GM21528 (cell line): ENCODE measurements around the gene TNRC18.
"Not testable (repeated sequence)": the region's sequence is repeated elsewhere in the genome, so short reads cannot be mapped to it uniquely, and the experiment has no call there.

Experiments used
- ATAC-seq: cut with Tn5 transposase; IDR thresholded peaks from one replicate; pipeline ENCODE4 v1.9.1; 2021; ENCODE audit warnings: mild to moderate bottlenecking, moderate library complexity; ENCODE audit not compliant: unreplicated experiment, low FRiP score

The TNRC18 gene

DNA sequence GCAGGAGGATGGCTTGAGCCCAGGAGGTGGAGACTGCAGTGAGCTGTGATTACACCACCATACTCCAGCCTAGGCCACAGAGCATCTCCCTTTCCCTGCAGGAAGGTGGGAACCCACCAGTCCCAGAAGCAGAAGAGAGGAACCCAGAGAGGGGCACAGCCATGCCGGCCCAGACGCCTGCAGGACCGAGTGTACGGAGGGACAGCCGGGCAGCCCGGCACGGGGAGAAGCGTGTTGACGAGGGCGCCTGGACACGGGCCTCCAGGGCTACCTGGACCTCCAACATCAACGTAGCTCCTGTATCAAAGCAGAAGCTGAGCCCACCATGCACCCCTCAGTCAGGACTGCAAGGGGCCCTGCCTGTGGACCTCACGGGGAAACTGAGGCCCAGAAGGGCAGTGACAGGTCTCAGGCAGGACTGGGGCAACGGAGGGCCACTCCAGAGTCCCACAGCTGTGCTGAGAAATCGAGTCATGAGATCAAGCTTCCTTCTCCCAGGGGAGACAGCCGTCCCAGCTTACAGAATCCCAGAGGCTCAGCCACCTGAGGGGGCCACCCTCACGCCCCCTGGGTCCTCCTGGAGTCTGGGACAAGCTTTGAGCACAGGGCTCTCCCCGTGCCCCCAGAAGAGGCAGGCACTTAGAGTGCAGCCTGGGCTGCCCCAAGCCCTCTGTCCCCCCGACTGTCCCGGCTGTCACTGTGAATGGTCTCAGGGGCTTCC is 43.1 kb downstream of the TNRC18 start:
- ATAC-seq = no peak

DNA sequence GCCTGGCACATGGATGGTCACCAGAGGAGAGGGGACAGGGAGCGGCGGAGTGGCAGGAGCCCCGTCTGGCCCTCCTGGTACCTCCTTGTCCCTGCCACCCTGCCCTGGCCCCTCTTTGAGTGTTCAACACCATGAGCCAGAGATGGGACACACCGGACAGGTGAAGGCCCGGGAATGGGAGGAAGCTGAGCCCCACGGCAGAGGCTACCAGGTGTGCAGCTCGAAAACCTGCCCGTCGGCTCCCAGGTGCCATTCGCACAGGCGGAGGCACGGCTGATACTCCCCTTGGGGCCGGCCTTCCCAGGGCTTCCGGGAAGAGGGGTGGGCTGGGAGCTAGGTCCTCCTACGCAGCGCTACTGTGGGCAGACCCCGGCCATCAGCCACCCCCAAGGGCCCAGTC is 44.1 kb downstream of the TNRC18 start:
- ATAC-seq = no peak

DNA sequence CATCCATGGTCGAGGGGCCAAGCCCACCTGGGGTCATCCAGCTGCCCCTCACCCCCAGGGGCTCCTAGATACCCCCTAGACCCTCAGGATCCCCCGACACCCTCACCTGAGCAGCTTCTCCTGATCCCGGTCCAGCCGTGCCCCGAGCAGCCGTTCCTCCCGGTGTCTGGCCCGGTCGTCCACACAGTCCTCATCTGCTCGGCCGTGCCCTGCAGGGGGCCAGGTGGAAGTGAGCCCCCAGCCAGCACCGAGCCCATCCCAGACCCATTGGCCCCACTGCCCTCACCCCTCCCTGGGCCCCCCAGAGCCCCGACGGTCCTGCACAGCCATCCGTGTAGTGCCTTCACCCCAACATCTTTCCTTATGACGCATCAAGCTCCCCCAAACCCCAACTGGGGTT is 45.8 kb downstream of the TNRC18 start:
- no peak for ATAC-seq

DNA sequence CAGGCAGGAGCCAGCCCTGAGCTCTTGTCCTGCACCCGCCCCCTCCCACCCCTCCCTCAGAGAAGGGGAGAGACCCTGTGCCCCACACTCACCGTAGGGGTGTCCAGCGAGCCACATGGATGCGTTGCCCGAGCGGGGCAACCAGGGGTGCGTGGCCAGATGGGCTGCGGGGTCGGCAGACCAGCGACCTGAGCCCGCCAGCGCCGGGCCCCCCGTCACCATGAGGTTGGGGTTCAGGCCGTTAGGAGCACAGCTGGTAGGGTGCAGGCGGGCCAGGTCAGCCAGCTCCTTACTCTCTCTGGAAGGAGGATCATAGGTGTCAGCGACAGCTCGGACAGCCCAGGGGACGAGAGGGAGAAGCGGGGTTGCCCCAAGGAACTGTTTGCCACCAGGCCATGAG is 46.4 kb downstream of the TNRC18 start:
- no peak for ATAC-seq

DNA sequence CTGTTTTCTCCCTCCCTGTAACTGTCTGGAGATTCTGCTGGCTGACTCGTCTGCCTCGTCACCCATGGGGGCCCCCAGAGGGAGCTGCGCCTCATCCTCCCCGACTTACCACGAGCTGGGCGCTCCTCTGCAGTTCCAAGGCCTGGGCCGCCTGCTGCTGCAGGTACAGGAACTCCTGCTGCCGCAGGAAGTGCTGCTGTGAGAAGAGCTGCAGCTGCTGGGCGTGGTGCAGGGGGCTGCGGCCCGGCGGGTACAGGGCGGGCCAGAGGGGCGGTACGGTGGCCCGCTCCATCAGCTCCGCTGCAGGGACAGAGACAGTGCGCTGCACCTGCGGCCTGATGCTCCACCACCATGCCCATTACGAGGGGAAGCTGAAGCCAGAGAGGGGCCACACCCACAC is 47.7 kb downstream of the TNRC18 start:
- ATAC-seq = no peak

DNA sequence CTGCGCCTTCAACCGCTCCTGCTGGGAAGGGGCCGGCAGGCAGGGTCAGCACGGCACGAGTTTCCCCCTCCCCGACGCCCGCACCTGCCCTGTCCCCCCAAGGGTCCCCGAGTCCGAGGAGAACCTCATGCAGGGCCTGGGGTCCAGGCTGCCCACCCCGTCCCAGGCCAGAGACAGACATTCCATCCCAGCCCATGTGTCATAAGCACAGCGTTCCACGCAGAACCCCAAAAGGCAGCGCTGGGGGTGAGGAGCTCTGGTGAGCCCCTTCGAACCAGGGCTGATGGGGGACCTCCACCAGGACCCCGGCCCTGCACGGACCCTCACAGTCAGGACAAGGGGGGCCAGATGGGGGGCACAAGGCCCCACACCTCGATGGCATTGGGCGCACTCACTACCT is 49.2 kb downstream of the TNRC18 start:
- no peak for ATAC-seq

DNA sequence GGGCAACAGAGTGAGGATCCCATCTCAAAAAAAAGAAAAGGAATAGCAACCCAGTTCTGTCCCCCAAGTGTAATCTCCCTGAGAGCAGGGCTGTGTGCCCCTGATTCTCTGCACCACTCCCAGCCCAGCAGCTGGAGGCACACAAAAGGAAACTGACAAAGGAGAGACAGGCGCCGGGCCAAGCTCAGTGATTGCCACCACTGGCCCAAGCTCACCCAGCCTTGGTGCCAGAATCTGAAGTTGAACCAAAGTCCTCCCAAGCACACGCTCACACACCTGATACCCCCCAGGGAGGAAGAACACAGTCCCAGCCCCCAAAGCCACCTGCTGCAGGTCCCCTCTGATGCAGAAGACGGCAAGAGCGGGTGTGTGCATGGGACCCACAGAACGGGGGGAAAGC is 50.3 kb downstream of the TNRC18 start:
- no peak for ATAC-seq

DNA sequence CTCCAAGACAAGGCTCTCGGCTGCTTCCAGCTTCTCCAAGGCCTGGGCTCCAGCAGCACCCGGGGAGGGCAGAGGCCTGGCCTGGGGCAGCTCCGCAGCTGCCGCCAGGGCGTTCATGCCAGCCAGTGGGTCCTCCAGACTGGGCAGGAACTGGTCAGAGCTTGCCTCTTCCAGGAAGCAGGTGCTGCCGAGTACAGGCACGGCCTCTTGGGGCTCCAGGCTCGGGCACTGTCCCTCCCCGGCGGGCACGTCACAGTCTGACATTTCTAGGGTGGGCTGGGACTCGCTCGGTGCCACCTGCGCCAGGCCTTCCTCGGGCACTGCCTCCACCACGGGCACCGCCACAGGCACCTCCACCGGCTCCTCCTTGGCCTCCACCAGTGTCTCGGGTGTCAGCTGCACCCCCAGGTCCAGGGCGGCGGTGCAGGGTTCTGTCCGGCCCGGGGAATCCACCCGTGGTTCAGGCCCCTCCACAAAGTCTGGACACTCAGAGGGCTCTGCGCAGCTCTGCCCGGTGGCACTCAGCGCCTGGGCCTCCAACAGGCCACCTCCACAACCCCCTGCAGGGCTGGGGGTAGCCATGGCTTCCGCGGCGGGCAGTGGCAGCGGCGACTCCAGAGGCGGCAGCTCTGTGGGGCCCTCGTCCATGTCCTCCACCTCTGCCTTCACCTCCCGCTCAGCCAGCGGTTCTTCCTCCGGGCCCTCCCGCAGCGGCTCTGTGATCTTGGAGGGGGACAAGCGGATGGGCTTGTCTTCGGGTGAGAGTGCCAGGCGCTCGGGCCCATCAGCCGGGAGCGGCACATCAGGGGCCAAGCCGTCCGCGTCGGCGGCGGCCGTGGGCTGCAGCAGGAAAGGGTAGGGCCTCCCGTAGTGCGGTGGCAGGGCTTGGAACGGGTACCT is 52.9 kb downstream of the TNRC18 start:
- no peak for ATAC-seq

DNA sequence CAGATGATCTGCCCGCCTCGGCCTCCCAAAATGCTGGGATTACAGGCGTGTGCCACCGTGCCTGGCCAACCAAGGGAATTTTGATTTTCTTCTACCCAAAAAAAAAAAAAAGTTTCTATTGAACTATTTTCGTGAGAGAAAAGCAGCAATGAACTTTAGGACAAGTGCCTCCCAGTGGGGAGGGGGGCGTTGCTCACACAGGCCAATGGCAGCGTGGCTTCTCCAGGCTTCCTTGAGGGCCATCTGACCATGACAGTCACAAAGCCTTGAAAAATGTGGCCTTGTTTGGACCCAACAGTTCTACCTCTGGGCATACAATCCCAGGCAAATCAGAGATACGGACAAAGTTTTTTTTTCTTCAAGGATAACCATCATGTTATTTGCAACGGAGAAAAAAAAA is 56.0 kb downstream of the TNRC18 start:
- no peak for ATAC-seq

DNA sequence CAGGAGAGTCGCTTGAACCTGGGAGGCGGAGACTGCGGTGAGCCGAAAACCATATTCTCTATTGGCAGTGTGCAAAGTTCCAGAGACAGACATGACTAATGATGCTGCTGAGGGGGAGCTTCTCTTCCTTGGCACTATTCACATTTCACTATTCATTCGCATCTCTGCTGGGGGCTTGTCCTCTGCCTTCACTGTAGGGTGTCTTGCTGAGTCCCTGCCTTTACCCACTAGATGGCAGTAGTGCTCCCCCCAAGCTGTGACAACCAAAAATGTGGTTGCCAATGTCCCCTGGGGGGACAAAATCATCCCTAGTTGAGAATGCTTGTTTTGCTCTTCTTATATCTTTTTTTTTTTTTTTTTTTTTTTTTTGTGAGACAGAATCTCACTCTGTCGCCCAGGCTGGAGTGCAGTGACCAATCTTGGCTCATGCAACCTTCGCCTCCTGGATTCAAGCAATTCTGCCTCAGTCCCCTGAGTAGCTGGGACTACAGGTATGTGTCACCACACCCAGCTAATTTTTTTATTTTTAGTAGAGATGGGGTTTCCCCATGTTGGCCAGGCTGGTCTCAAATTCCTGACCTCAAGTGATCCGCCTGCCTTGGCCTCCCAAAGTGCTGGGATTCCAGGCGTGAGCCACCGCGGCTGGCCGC is 57.5 kb downstream of the TNRC18 start:
- ATAC-seq = peak; percentile 67

DNA sequence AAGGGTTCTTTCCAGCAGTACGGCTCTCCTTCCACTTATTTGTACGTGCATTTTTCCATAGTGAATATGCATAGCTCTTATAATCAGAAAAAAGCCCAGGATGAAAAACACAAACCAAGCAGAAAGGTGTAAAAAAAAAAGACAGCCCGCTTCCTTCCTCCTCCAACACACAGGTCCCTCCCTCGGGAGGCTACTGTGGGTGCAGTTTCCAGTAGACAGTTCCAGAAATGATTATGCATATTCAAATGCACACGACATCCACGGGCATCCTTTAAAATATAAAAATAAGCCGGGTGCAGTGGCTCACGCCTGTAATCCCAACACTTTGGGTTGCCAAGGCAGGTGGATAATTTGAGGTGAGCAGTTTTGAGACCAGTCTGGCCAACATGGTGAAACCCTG is 59.9 kb downstream of the TNRC18 start:
- ATAC-seq = no peak

DNA sequence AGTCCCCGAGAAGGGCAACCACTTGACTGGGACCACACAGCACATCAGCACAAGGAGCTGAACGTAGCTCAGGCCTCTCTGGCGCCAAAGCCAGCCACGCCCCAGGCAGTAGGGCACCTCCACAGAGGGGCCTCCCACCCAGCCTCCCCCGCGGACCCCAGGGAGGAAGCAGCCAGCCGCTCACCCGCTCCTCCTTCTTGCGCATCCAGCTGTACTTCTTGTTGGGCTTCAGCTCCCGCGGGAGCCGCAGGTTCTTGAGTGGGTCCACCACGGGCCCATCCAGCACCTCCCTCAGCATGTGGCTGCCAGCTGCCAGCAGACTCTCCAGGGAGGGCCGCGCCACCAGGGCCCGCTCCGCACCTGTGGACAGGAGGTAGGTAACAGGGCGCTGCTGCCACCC is 61.2 kb downstream of the TNRC18 start:
- no peak for ATAC-seq

DNA sequence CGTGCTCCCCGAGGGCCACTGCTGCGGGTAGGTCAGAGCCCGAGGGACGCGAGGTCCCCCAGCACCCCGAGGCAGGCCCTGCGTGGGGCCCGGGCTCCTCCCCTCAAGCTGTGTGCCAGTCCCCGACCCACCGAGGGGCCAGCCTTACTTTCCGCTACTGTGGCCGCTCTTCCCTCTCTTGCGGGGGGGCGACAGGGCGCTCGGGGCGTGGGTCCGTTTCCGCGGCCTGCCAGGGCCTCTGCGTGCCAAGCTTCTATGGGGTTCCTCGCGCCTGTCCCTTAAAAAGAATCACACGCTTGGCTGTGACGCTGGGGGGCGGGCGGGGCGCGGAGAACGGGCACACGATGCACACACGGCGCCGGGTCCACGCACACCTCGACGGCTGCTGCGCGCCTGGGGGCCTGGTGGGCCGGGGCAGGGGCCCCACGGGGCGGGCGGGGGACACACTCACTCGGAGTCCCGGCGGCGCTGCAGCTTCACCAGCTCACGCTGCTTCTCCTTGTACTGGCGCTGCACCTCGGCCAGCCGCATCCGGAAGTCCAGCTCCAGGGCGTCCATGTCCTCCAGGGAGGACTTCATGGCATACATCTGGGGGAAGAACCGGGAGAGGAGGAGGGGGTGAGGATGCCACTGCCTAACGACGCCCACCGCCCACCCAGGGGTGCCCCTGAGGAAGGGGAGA is 62.0 kb downstream of the TNRC18 start:
- no peak for ATAC-seq

DNA sequence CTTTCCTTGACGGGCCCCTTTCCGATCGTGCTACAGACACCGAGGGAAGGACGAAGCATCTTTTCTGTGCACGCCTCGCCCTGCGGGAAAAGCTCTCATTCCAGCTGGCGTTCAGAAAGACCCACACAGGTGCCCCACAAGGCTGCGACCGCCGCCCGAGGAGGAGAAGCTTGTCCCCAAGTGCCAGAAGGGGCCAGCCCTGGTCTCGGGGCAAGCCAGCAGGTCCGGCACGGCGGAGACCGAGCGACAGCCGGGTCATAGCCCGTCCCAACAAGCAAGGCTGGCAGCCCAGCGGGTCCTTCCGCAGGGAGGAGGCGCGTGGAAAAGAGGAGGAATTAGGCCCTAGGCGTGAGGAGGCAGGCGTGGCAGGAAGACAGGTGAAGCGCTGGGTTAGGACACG is 62.7 kb downstream of the TNRC18 start:
- ATAC-seq = no peak

DNA sequence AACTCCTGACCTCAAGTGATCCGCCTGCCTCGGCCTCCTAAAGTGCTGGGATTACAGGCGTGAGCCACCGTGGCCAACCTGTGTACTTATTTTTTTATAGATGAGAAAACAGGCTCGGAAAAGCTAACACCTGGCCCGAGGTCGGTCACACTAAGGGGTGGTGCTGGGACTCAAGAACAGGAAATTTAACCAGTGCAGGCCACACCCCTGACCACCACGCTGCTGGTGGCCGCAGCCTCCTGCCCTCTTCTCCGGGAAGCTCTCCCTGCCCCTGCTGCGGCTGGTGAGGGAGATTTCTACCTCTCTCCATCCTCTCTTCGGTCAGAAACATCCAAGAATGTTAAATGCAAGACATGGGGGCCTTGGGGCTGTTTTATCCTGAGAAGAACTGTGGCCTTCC is 63.2 kb downstream of the TNRC18 start:
- ATAC-seq = no peak

DNA sequence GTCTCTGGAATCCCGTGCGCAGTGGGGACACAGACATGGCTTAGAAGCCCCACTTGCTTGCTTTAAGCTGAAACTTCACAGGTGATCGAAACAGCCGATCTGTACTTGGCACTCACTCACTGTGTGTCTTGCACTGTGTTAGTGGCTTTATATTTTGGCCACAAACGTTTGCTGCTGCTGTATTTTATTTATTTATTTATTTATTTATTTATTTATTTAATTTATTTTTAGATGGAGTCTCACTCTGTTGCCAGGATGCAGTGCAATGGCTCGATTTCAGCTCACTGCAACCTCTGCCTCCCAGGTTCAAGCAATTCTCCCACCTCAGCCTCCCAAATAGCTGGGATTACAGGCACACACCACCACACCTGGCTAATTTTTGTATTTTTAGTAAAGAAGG is 63.6 kb downstream of the TNRC18 start:
- ATAC-seq = not testable (repeated sequence)

DNA sequence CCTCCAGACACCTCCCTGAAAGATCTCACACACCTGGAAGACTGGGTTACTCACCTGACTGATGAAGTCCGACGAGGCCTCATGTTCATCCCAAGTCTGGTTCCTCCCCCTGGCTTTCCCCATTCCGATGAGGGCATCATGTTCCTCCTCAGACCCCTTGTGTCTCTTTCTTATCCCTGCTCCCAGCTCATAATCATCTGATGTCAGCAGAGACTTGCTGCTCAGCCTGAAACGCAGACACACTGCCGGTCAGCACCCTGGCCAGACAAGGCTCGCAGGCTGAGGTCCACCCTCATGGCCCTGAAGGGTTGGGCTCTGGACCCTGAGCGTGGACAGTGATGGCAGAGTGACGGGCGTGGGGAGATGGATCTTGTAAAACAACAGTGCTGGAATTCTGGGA is 64.3 kb downstream of the TNRC18 start:
- ATAC-seq = no peak

DNA sequence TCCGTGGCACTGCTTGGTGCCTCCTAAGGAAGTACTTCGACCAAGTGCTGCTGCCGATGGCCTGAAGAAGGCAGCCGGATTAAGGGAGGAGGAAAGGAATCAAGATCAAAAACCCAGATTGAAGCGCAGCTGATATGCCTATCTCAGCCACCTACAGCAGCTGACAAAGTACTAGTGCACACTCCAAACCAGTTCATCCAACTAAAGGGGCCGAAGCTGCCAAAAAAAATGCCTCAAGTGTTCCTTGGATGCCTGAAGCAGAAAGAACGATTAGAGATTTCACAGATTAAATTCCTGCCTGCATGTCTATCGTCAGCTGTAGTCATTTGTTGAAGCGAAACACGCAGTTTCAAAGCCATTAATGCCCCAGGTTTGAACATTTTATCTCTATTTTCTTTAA is 65.7 kb downstream of the TNRC18 start:
- no peak for ATAC-seq

DNA sequence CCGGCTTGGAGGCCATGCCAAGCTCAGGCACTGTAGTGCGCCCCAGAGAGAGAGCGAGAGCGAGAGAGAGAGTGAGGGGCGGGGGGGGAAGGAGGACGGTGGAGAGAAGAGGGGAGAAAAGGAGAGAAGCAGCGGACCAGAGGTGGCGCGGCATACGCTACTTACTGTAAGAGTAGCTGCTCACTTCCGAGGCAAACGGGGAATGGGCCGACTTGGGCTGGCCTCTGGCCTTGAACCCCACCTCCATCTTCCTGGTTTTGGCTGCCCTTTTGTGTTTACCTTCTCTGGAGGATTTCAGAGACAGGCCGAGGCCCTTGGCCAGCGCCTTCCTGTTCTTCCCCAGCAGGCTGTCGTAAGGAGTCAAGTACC is 66.9 kb downstream of the TNRC18 start:
- no peak for ATAC-seq

DNA sequence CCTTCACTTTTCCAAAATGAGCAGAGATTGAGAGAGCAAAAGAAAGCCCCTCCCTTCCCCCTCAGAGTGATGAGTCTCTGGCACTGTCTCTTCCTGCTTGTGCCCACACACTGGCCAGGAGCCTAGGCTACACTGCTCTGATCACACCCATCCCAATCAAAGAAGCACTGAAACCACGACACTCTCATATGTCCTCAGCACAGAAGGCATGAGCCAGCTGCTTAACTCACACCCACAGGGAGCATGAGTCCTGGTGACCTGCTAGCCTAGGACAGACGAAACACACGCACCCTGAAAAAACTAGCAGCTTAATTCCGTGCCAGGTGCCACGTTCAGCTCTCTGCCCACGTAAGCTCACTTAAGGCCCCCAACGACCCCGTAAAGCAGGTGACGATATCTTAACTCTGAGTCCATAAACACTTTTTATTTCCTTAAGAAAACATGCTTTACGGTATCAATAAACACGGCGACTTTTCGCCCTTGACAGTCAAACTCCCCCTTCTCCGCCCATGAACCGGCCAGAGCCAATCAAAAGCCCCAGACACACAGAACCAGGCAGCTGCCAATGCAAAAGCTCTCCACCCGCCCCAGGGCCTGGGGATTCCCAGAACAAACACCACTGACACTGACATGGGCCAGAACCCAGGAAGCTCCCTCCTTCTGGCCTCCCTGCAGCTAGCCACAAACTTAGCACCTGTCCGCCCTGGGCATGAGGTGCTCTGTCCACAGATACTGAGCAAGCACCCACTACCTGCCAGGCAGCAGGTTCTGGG is 69.0 kb downstream of the TNRC18 start:
- ATAC-seq = no peak
